CD8-positive, alpha-beta memory T cell (primary cell): ENCODE results near the gene ASL. TPM values are rescaled to one million over a fixed set of nuclear protein-coding genes. Genes with fewer than 3 reads are reported as not detected.
"Not testable (repeated sequence)": the region's sequence is repeated elsewhere in the genome, so short reads cannot be mapped to it uniquely, and the experiment has no call there.

Experiments
- CTCF ChIA-PET: fragments of 350-600 bp; sonication (Branson Sonifier 250); formaldehyde crosslinking; loops from one replicate; lab custom pipeline; 2021; ENCODE audit warnings: antibody characterized with exemption; lab: Charles Lee
- POLR2A ChIA-PET: fragments of 350-600 bp; sonication (Branson Sonifier 250); formaldehyde crosslinking; loops from one replicate; lab custom pipeline; 2021; ENCODE audit warnings: antibody characterized with exemption; lab: Charles Lee
- DNase-seq, 5 donors: peaks; one replicate each; pipeline versions ENCODE4 v3.0.0 to v3.0.0-alpha.2; 2020 to 2022; ENCODE audit warnings: mixed read lengths in 1 of 5
- H3K27ac ChIP-seq: one replicate; pipeline ENCODE4 v1.7.0; 2013; ENCODE audit warnings: low read depth, mild to moderate bottlenecking, low read length, moderate library complexity
- H3K27me3 ChIP-seq: 2 replicates; pipeline ENCODE4 v1.7.0; 2013; ENCODE audit warnings: low read length, mild to moderate bottlenecking; ENCODE audit not compliant: insufficient read depth, poor library complexity, severe bottlenecking
- H3K36me3 ChIP-seq: 2 replicates; pipeline ENCODE4 v1.7.0; 2013; ENCODE audit warnings: mild to moderate bottlenecking, low read length, moderate library complexity; ENCODE audit not compliant: insufficient read depth
- H3K4me1 ChIP-seq: 2 replicates; pipeline ENCODE4 v1.7.0; 2013; ENCODE audit warnings: mild to moderate bottlenecking, low read length, moderate library complexity; ENCODE audit not compliant: insufficient read depth
- H3K4me3 ChIP-seq: 2 replicates; pipeline ENCODE4 v1.7.0; 2013; ENCODE audit warnings: mild to moderate bottlenecking, low read length
- H3K9me3 ChIP-seq: 2 replicates; pipeline ENCODE4 v1.7.0; 2013; ENCODE audit warnings: mild to moderate bottlenecking, low read length
- H3K27ac Mint-ChIP-seq, 8 donors: one replicate each; pipeline ENCODE4 v1.8.0; 2020 to 2021; ENCODE audit warnings: mixed read lengths in 8 of 8, mild to moderate bottlenecking in 6 of 8, inconsistent platforms in 3 of 8, moderate library complexity in 3 of 8
- H3K27me3 Mint-ChIP-seq, 2 donors: one replicate each; pipeline ENCODE4 v1.8.0; 2020 to 2021; ENCODE audit warnings: mixed read lengths in 2 of 2, mild to moderate bottlenecking in 1 of 2, moderate library complexity in 1 of 2
- H3K36me3 Mint-ChIP-seq, 3 donors: one replicate each; pipeline ENCODE4 v1.8.0; 2020 to 2021; ENCODE audit warnings: mixed read lengths in 3 of 3, inconsistent platforms in 1 of 3, mild to moderate bottlenecking in 1 of 3
- H3K4me1 Mint-ChIP-seq, 3 donors: one replicate each; pipeline ENCODE4 v1.8.0; 2020 to 2021; ENCODE audit warnings: mixed read lengths in 3 of 3, inconsistent platforms in 1 of 3, mild to moderate bottlenecking in 1 of 3
- H3K4me3 Mint-ChIP-seq, 7 donors: one replicate each; pipeline ENCODE4 v1.8.0; 2020 to 2021; ENCODE audit warnings: mixed read lengths in 7 of 7, mild to moderate bottlenecking in 6 of 7, moderate library complexity in 4 of 7, inconsistent platforms in 2 of 7
- H3K9me3 Mint-ChIP-seq, 5 donors: one replicate each; pipeline ENCODE4 v1.8.0; 2020 to 2022; ENCODE audit warnings: mixed read lengths in 5 of 5, mild to moderate bottlenecking in 3 of 5, moderate library complexity in 2 of 5, inconsistent platforms in 1 of 5
- polyA plus RNA-seq: library from polyadenylated mRNA; unstranded; fragments of 300-500 nt; fragmentation: Illumina TruSeq; gene quantifications from one replicate; pipeline ENCODE4 v1.2.3, GENCODE V29; 2021
- total RNA-seq, 2 experiments: library from RNA; stranded (reverse); gene quantifications; one replicate each; pipeline ENCODE4 v1.2.3, GENCODE V29; 2021

Gene ASL
- total and polyA plus RNA-seq, 3 experiments from 2014 or later: 14.1 to 27.7 (median 24.2) TPM

- H3K27me3 ChIP-seq, H3K9me3 ChIP-seq, H3K36me3 ChIP-seq, CTCF ChIA-PET, H3K4me3 ChIP-seq, DNase-seq, H3K27ac ChIP-seq, H3K9me3 Mint-ChIP-seq, H3K27me3 Mint-ChIP-seq: not testable (repeated sequence)
- Mint-ChIP-seq H3K27ac (peak overlapping the region; percentile 35 to 99 (median 86)), H3K36me3 (peaks cover 0 to 35% (median 0%) of the 10 kb centered on the region in 3 donors), H3K4me1 (peaks cover 45 to 61% (median 57%) of the 10 kb centered on the region in 3 donors), H3K4me3 (peak overlapping the region; percentile 58 to 99 (median 94))
- peaks cover 38% of the 10 kb centered on the region for H3K4me1 ChIP-seq
- POLR2A ChIA-PET: interaction anchor here (0.5 kb wide), 1 partner anchor 518 kb away, joined by 4 read pairs; no protein-coding TSS in a partner anchor
Observed at GRCh38 chr7:66116680-66117420, 41.2 kb downstream of the ASL start.

- H3K4me1 Mint-ChIP-seq: peaks cover 50 to 67% (median 65%) of the 10 kb centered on the region in 3 donors
- no peaks in the 10 kb centered on the region for H3K9me3 ChIP-seq
- peak overlapping the region in 6 of 8 donors; percentile 38 to 88 (median 80) for H3K27ac Mint-ChIP-seq
- peaks cover 0 to 40% (median 0%) of the 10 kb centered on the region in 3 donors for H3K36me3 Mint-ChIP-seq
- DNase-seq: no peak
- H3K27ac ChIP-seq: no peak overlapping the region
- H3K4me3 ChIP-seq: no peak overlapping the region
- no peaks in the 10 kb centered on the region for H3K9me3 Mint-ChIP-seq
- POLR2A ChIA-PET: no interaction called here
- no peaks in the 10 kb centered on the region for H3K27me3 ChIP-seq
- peak overlapping the region in 2 of 7 donors; percentile 2 to 36 for H3K4me3 Mint-ChIP-seq
- no peaks in the 10 kb centered on the region for H3K36me3 ChIP-seq
- peaks cover 38% of the 10 kb centered on the region for H3K4me1 ChIP-seq
- CTCF ChIA-PET: no interaction called here
- peaks cover 0 to 4% of the 10 kb centered on the region in 2 donors for H3K27me3 Mint-ChIP-seq
Observed at GRCh38 chr7:66118603-66119002, 43.0 kb downstream of the ASL start.

- Mint-ChIP-seq H3K36me3 (peaks cover 0 to 40% (median 0%) of the 10 kb centered on the region in 3 donors), H3K4me1 (peaks cover 52 to 68% (median 66%) of the 10 kb centered on the region in 3 donors), H3K4me3 (peak overlapping the region in 2 of 7 donors; percentile 4 to 36), H3K9me3 (no peaks in the 10 kb centered on the region), H3K27me3 (peaks cover 0 to 4% of the 10 kb centered on the region in 2 donors), H3K27ac (peak overlapping the region; percentile 17 to 88 (median 54))
- Histone ChIP-seq H3K27me3 (no peaks in the 10 kb centered on the region), H3K4me3 (no peak overlapping the region), H3K9me3 (no peaks in the 10 kb centered on the region), H3K36me3 (no peaks in the 10 kb centered on the region), H3K27ac (no peak overlapping the region), H3K4me1 (peaks cover 33% of the 10 kb centered on the region)
- POLR2A ChIA-PET: no interaction called here
- no peak for DNase-seq
- CTCF ChIA-PET: no interaction called here
Observed at GRCh38 chr7:66119245-66119850, 43.7 kb downstream of the ASL start.

DNA sequence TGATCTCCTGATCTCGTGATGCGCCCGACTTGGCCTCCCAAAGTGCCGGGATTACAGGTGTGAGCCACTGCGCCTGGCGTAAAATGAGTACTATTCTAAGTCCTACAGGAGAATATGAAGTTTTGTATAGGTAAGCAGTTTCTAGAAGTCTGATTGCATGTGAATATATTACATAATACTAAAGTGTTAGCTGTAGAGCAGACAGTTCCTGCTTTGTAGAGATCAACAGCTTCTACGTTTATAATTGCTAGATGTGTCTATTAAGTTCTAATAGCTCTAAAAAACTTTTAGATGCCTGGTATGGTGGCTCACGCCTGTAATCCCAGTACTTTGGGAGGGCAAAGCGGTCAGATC lies 47.5 kb downstream of the ASL start:
- DNase-seq: no peak
- no peaks in the 10 kb centered on the region for H3K9me3 Mint-ChIP-seq
- ChIA-PET POLR2A (interaction anchor here (0.6 kb wide), 1 partner anchor 125 kb away, joined by 6 read pairs; no protein-coding TSS in a partner anchor), CTCF (no interaction called here)
- no peaks in the 10 kb centered on the region for H3K27me3 ChIP-seq
- no peaks in the 10 kb centered on the region for H3K36me3 ChIP-seq
- H3K27ac Mint-ChIP-seq: peak overlapping the region in 2 of 8 donors; percentile 12 to 36
- H3K4me3 Mint-ChIP-seq: peak overlapping the region in 1 of 7 donors; percentile 23
- peaks cover 0 to 29% (median 0%) of the 10 kb centered on the region in 3 donors for H3K36me3 Mint-ChIP-seq
- H3K4me1 ChIP-seq: peaks cover 22% of the 10 kb centered on the region
- no peak overlapping the region for H3K27ac ChIP-seq
- no peaks in the 10 kb centered on the region for H3K9me3 ChIP-seq
- H3K4me3 ChIP-seq: no peak overlapping the region
- H3K4me1 Mint-ChIP-seq: peaks cover 59 to 70% (median 65%) of the 10 kb centered on the region in 3 donors
- no peaks in the 10 kb centered on the region for H3K27me3 Mint-ChIP-seq

- Mint-ChIP-seq H3K4me1 (peaks cover 49 to 60% (median 55%) of the 10 kb centered on the region in 3 donors), H3K36me3 (peaks cover 0 to 21% (median 0%) of the 10 kb centered on the region in 3 donors), H3K27ac (peak overlapping the region in 6 of 8 donors; percentile 61 to 91 (median 83)), H3K4me3 (peak overlapping the region in 4 of 7 donors; percentile 4 to 47 (median 34))
- H3K9me3 Mint-ChIP-seq, POLR2A ChIA-PET, H3K9me3 ChIP-seq, H3K36me3 ChIP-seq, H3K27me3 ChIP-seq, DNase-seq, H3K27ac ChIP-seq, H3K27me3 Mint-ChIP-seq, CTCF ChIA-PET, H3K4me3 ChIP-seq: not testable (repeated sequence)
- H3K4me1 ChIP-seq: peaks cover 18% of the 10 kb centered on the region
Observed at GRCh38 chr7:66124569-66124861, 48.9 kb downstream of the ASL start.

GRCh38 chr7:66125052-66125694 lies 49.6 kb downstream of the ASL start:
- Histone ChIP-seq H3K4me3 (no peak overlapping the region), H3K4me1 (peaks cover 18% of the 10 kb centered on the region), H3K27me3 (no peaks in the 10 kb centered on the region), H3K27ac (peak overlapping the region; percentile 12), H3K9me3 (no peaks in the 10 kb centered on the region), H3K36me3 (no peaks in the 10 kb centered on the region)
- Mint-ChIP-seq H3K27ac (peak overlapping the region; percentile 56 to 91 (median 82)), H3K27me3 (no peaks in the 10 kb centered on the region), H3K9me3 (no peaks in the 10 kb centered on the region), H3K36me3 (peaks cover 0 to 22% (median 0%) of the 10 kb centered on the region in 3 donors), H3K4me3 (peak overlapping the region in 6 of 7 donors; percentile 2 to 51 (median 28)), H3K4me1 (peaks cover 51 to 61% (median 56%) of the 10 kb centered on the region in 3 donors)
- ChIA-PET CTCF (no interaction called here), POLR2A (no interaction called here)
- peak in 1 of 5 donors; percentile 7 for DNase-seq

DNA sequence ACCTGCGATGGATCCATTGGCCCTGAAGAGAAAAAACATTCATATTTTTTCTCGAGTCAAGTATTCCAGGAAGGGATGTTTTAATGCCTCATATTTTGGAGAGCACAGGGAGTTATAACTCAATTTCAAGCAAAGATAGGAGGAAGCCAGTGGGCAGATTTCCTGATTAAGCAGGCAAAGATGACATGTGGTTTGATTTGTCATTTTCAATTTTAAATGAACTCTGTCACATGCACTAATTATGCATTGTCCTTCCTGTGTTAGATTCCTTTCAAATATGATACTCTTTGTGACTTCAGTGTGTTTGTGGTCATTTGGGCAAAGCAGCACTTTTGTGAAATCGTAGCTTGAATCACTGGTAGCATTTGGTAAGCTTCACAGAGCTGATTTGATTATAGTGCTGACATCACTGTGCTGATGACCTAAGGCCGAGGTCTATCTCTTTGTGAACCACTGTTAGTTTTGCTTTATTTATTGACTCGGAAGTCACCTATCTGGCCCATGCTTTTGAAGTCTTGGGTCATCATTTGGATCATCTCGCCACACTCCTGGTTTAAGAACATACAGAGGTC lies 50.2 kb downstream of the ASL start:
- CTCF ChIA-PET, H3K9me3 ChIP-seq, H3K9me3 Mint-ChIP-seq, H3K27me3 Mint-ChIP-seq, H3K4me3 ChIP-seq, POLR2A ChIA-PET, H3K36me3 ChIP-seq, H3K27me3 ChIP-seq: not testable (repeated sequence)
- H3K4me1 Mint-ChIP-seq: peaks cover 47 to 55% (median 51%) of the 10 kb centered on the region in 3 donors
- Histone ChIP-seq H3K27ac (peak overlapping the region; percentile 12), H3K4me1 (peaks cover 18% of the 10 kb centered on the region)
- peak overlapping the region; percentile 53 to 91 (median 84) for H3K27ac Mint-ChIP-seq
- H3K4me3 Mint-ChIP-seq: peak overlapping the region in 5 of 7 donors; percentile 1 to 54 (median 23)
- DNase-seq: peak in 1 of 5 donors; percentile 17
- peaks cover 0 to 24% (median 2%) of the 10 kb centered on the region in 3 donors for H3K36me3 Mint-ChIP-seq
